Measurements from ENCODE around the gene CASP10. TPM values are rescaled to one million over a fixed set of nuclear protein-coding genes. Genes with fewer than 3 reads are reported as not detected.

CASP10 gene
- total and polyA plus RNA-seq, 9 of the 15 experiments (the other 6 are each of a cell fraction or from before 2014, with no cell fraction given), result 7.1 to 20.4 (median 10.8) TPM

DNA sequence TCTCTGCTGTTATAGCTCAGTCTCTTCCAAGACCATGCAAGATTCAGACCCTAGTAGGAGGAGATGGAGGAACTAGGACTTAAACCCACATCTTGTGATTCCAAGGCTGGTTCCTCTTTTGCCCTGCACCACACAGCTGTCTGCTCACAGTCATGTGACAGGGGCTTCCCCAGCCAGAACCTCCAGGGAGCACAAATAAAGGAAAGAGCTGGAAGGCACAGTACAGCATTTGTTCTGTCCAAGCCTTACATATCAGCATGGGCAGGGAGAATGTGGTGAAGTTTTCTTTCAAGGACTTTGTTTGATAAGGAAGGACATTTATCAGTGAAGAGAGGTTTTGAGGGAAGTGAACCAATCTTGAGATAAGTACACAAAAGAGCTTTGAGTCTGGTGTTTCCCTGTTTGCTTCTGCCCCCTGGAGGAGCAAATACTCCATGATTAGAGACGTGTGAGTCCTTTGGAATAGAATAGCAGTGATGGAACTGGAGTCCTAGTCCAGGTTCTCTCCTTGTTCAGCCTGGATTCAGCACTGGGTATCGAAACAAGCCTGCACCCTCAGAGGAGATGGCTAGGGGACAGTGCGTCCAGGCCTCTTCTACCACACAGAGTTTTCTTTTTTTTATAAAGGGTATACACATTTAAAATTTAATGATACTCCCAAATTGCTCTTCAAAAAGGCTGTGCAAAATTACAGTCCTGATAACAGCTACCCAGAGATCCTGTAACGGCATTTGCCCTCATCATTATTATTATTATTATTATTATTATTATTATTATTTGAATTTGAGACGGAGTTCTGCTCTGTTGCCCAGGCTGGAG is 24.6 kb upstream of the CASP10 start (continued):
- TF ChIP-seq ZNF699 (CRISPR knock-in tag; IDR thresholded peaks at IDR 0.05; ENCODE audit: insufficient replicate concordance), result no peak
- TF ChIP-seq CUX1 (CRISPR knock-in tag; IDR thresholded peaks at IDR 0.05), result no peak
- TF ChIP-seq, protein P1, sequence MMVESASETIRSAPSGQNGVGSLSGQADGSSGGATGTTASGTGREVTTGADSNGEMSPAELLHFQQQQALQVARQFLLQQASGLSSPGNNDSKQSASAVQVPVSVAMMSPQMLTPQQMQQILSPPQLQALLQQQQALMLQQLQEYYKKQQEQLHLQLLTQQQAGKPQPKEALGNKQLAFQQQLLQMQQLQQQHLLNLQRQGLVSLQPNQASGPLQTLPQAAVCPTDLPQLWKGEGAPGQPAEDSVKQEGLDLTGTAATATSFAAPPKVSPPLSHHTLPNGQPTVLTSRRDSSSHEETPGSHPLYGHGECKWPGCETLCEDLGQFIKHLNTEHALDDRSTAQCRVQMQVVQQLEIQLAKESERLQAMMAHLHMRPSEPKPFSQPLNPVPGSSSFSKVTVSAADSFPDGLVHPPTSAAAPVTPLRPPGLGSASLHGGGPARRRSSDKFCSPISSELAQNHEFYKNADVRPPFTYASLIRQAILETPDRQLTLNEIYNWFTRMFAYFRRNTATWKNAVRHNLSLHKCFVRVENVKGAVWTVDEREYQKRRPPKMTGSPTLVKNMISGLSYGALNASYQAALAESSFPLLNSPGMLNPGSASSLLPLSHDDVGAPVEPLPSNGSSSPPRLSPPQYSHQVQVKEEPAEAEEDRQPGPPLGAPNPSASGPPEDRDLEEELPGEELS (CRISPR knock-in tag; IDR thresholded peaks at IDR 0.05; ENCODE audit: borderline replicate concordance), result no peak
- TF ChIP-seq, protein P2, sequence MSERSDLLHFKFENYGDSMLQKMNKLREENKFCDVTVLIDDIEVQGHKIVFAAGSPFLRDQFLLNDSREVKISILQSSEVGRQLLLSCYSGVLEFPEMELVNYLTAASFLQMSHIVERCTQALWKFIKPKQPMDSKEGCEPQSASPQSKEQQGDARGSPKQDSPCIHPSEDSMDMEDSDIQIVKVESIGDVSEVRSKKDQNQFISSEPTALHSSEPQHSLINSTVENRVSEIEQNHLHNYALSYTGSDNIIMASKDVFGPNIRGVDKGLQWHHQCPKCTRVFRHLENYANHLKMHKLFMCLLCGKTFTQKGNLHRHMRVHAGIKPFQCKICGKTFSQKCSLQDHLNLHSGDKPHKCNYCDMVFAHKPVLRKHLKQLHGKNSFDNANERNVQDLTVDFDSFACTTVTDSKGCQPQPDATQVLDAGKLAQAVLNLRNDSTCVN (CRISPR knock-in tag; IDR thresholded peaks at IDR 0.05), result no peak
- TF ChIP-seq GABPB1 (CRISPR knock-in tag; IDR thresholded peaks at IDR 0.05), result peak; percentile 34; the same call in 1 of the 2 replicates
- TF ChIP-seq RBM15 (IDR thresholded peaks at IDR 0.05; ENCODE audit: insufficient read depth, low read length), result no peak
- no peak for TF ChIP-seq NR2F6 (CRISPR knock-in tag; IDR thresholded peaks at IDR 0.05)
- no peak for TF ChIP-seq CAMTA2 (CRISPR knock-in tag; conservative IDR thresholded peaks at IDR 0.05)
- TF ChIP-seq LCOR (CRISPR knock-in tag; IDR thresholded peaks at IDR 0.05), result peak; percentile 81
- TF ChIP-seq HEY1 (CRISPR knock-in tag; IDR thresholded peaks at IDR 0.05; ENCODE audit: borderline replicate concordance), result no peak
- TF ChIP-seq GABPB2 (CRISPR knock-in tag; conservative IDR thresholded peaks at IDR 0.05), result no peak
- TF ChIP-seq PHB (CRISPR knock-in tag; IDR thresholded peaks at IDR 0.05), result no peak
- no peak for TF ChIP-seq ZNF717 (CRISPR knock-in tag; IDR thresholded peaks at IDR 0.05)
- TF ChIP-seq RNF2 (IDR thresholded peaks at IDR 0.05), result no peak; the same call in 1 of the 2 replicates

All from K562 (cell line).